C4-2B (cell line): Measurements from ENCODE around the gene PAIP2.

Source experiments
- H3K27ac ChIP-seq: fragments of 450-650 bp; 2 replicates; pipeline ENCODE4 v1.5.1; 2017
- CTCF ChIP-seq: fragments of 450-650 bp; conservative IDR thresholded peaks from 2 replicates; pipeline ENCODE4 v1.5.1; 2017; ENCODE audit warnings: mild to moderate bottlenecking
- ZFX ChIP-seq: fragments of 450-650 bp; IDR thresholded peaks from 2 replicates; pipeline ENCODE4 v1.6.1; 2017

The PAIP2 gene

GRCh38 chr5:139341689-139342422 is at the start of gene PAIP2:
Gene PAIP2 (plus strand): TSS chr5:139341854. CDS start chr5:139363785, 21,931 bp downstream.
- H3K27ac ChIP-seq: peak within 1 kb of the TSS; percentile 94
- no peak; the same call in 1 of the 2 replicates for TF ChIP-seq ZFX
- peak; percentile 92 for TF ChIP-seq CTCF

DNA sequence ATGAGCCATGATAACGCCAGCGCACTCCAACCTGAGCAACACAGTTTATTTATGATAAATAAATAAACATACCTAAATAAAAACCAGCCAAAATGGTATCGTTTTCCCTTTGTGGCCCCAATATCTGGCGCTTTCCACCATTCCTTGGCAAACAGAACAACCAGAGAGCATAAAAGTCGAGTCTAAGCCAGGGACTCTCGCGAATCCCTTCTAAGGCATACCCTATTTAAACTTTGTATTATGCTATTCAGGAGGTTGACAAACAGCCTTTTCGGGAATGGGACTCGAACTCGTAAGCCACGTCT is 48.5 kb upstream of the PAIP2 start:
- peak overlapping the region; percentile 98 for H3K27ac ChIP-seq
- TF ChIP-seq ZFX (no peak), CTCF (no peak)

- TF ChIP-seq CTCF: no peak
- TF ChIP-seq ZFX: peak; percentile 62
- H3K27ac ChIP-seq: peak within 1 kb of the TSS; percentile 98
Measured at GRCh38 chr5:139293507-139294373, 47.9 kb upstream of the PAIP2 start, which contains the start of gene MATR3. Gene MATR3 (plus strand): TSS chr5:139293740. CDS start chr5:139307416, 13,676 bp downstream.

DNA sequence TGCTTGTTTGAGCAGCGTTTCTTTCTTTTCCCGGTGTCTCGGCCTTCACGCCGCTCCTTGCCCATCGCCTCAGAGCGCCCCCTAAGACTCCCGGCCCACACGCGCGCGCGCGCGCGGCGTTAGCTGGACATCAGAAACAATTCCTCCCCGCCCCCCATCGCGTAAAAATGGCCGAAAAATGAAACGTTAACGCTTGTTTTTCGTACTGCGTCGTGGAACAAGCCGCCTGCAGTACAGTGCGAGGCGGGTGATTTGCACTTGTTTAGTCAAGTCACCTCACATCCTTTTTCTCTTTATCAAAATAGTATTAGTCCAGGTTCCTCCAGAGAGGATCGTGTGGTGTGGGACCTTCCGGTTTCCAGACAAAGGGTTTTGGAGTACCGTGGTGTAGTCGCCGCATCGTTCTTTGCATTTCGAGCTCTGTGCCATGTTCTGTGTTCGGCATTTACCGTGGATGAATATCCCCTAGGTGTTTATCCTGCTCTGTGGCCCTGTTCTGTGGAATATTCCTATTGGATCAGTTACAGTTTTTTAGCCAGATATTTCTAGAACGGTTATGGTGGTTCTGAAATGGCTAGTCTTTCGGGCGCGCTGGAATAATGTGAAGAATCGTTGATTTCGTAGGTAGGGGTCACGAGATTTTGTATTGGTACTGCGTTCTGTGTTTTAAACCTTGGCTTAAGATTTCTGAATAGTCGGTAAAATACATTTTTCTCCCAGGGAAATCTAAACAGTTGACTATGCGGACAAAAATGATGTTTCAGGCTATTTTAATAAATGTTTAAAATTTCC is 47.1 kb upstream of the PAIP2 start:
- TF ChIP-seq ZFX: no peak
- TF ChIP-seq CTCF: peak; percentile 50

DNA sequence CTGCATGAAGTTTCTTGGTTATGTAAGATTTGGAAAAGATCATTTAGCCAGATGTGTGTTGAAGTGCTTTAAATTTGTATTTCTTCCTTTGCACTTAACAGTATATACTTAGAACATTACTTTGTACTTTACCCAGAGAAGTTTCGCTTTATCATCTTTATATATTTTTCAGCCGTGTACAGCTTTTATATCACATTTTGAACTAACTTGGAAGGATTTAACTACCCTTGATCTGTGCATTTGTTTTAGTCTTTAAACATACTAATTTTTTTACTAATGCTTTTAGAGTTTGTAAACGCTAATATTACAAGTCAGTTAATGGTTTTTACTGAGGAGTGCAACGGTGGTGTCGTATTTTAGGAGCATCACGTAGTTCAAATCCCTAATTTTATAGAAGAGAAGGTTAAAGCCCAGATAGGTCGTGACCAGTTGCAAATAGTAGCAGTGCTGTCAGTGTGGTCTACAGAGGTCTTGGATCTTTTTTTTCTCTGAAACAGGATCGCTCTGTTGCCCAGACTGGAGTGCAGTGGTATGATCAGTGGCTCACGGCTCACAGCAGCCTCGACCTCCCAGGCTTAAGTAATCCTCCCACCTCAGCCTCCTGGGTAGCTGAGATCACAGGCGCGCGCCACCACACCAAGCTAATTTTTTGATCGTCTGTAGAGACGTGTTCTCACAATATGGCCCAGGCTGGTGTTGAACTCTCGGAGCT is 46.2 kb upstream of the PAIP2 start:
- H3K27ac ChIP-seq: peak overlapping the region; percentile 42; the same call in 1 of the 2 replicates
- TF ChIP-seq CTCF (no peak), ZFX (no peak)

More for the DNA sequence above, 47.1 kb upstream of the PAIP2 start:
- H3K27ac ChIP-seq: peak overlapping the region; percentile 98

DNA sequence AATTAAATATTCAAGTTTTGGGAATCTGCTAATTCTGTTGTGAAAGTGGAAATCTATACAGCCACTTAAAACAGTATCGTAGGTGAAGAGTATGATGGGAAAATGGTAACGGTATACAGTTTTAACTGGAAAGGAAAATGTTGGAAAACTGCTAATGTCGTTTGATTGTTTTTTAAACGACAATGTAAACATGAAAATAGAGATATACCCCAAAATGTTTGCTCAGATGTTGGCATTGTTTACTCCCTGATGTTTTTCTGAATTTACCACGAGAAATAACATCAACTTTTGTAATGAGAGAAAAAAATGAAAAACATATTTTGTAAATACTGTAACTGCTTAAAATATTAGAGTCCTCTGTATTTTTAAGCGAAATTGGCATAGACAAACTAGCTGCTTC is 45.5 kb upstream of the PAIP2 start:
- H3K27ac ChIP-seq: no peak overlapping the region
- TF ChIP-seq CTCF (no peak), ZFX (no peak)
